HG02798 (cell line): Measurements from ENCODE around the gene SV2C.

Experiments used
- ATAC-seq: cut with Tn5 transposase; IDR thresholded peaks from one replicate; pipeline ENCODE4 v1.9.1; 2021; ENCODE audit warnings: mild to moderate bottlenecking; ENCODE audit not compliant: unreplicated experiment, poor library complexity

SV2C gene

GRCh38 chr5:76399268-76399667, 316.1 kb downstream of the SV2C start:
- no peak for ATAC-seq

GRCh38 chr5:76400466-76400865, 317.3 kb downstream of the SV2C start:
- ATAC-seq: no peak

GRCh38 chr5:76401801-76402250, 318.6 kb downstream of the SV2C start:
- peak; percentile 27 for ATAC-seq

GRCh38 chr5:76402251-76402885, 319.2 kb downstream of the SV2C start:
- peak; percentile 31 for ATAC-seq

- ATAC-seq: peak; percentile 76
These were observed 319.9 kb downstream of the SV2C start, which contains the start of gene IQGAP2 for GRCh38 chr5:76402886-76403765. IQGAP2 (plus strand) TSS chr5:76403285; CDS start chr5:76403546, 261 bp downstream.
